GM23338 (cell line): ENCODE results near the gene CNPY3. TPM values are rescaled to one million over a fixed set of nuclear protein-coding genes. Genes with fewer than 3 reads are reported as not detected.

Experiments used
- ATAC-seq: fragments of 200-7000 bp; cut with Tn5 transposase; 3 replicates; pipeline ENCODE4 v1.9.1; 2020
- DNase-seq: peaks from one replicate; pipeline ENCODE4 v3.0.0-alpha.2; 2015; ENCODE audit warnings: low spot score
- H2AFZ ChIP-seq: fragments of 200-600 bp; sonication (generic); 2 replicates; pipeline ENCODE4 v1.8.0; 2016; ENCODE audit warnings: antibody characterized with exemption, mild to moderate bottlenecking, moderate library complexity
- H3F3A ChIP-seq: fragments of 200-600 bp; sonication (generic); replicated peaks from 2 replicates; pipeline ENCODE4 v1.8.0; 2017; ENCODE audit warnings: antibody characterized with exemption, mixed run types, low read depth
- H3K27ac ChIP-seq: fragments of 200-600 bp; sonication (generic); 2 replicates; pipeline ENCODE4 v1.6.1; 2016; ENCODE audit warnings: low read depth
- H3K27me3 ChIP-seq: fragments of 200-600 bp; sonication (generic); 2 replicates; pipeline ENCODE4 v1.8.0; 2016; ENCODE audit warnings: mild to moderate bottlenecking, mixed run types, moderate library complexity; ENCODE audit not compliant: insufficient read depth
- H3K36me3 ChIP-seq: fragments of 200-600 bp; sonication (generic); 2 replicates; pipeline ENCODE4 v1.8.0; 2016; ENCODE audit warnings: mild to moderate bottlenecking; ENCODE audit not compliant: insufficient read depth
- H3K4me1 ChIP-seq: fragments of 200-600 bp; sonication (generic); 2 replicates; pipeline ENCODE4 v1.8.0; 2016; ENCODE audit warnings: mild to moderate bottlenecking, moderate library complexity; ENCODE audit not compliant: insufficient read depth
- H3K4me2 ChIP-seq: fragments of 200-600 bp; sonication (generic); 2 replicates; pipeline ENCODE4 v1.7.1; 2017; ENCODE audit warnings: mixed run types
- H3K4me3 ChIP-seq: fragments of 200-600 bp; sonication (generic); 2 replicates; pipeline ENCODE4 v1.6.1; 2016; ENCODE audit warnings: mixed run types
- H3K79me2 ChIP-seq: fragments of 200-600 bp; sonication (generic); replicated peaks from 2 replicates; pipeline ENCODE4 v1.8.0; 2017; ENCODE audit warnings: mild to moderate bottlenecking; ENCODE audit not compliant: insufficient read depth
- H3K9me2 ChIP-seq: fragments of 200-600 bp; sonication (generic); 2 replicates; pipeline ENCODE4 v1.8.0; 2017; ENCODE audit not compliant: insufficient read depth
- H4K20me1 ChIP-seq: fragments of 200-600 bp; sonication (generic); replicated peaks from 2 replicates; pipeline ENCODE4 v1.8.0; 2017; ENCODE audit warnings: mild to moderate bottlenecking; ENCODE audit not compliant: insufficient read depth
- H3K27ac Mint-ChIP-seq: 2 replicates; pipeline ENCODE4 v1.8.0; 2020; ENCODE audit warnings: inconsistent platforms, mild to moderate bottlenecking, moderate library complexity, mixed read lengths
- H3K27me3 Mint-ChIP-seq: 3 replicates; pipeline ENCODE4 v1.8.0; 2022; ENCODE audit warnings: low read depth, mild to moderate bottlenecking, moderate library complexity, mixed read lengths, inconsistent platforms; ENCODE audit not compliant: insufficient read depth, poor library complexity
- H3K36me3 Mint-ChIP-seq: 3 replicates; pipeline ENCODE4 v1.8.0; 2021; ENCODE audit warnings: low read depth, mild to moderate bottlenecking, inconsistent platforms, moderate library complexity, mixed read lengths
- H3K4me1 Mint-ChIP-seq: 3 replicates; pipeline ENCODE4 v1.8.0; 2020; ENCODE audit warnings: mild to moderate bottlenecking, inconsistent platforms, mixed read lengths
- H3K4me3 Mint-ChIP-seq: 3 replicates; pipeline ENCODE4 v1.8.0; 2021; ENCODE audit warnings: moderate library complexity, mild to moderate bottlenecking, inconsistent platforms, mixed read lengths
- H3K9me3 Mint-ChIP-seq: 3 replicates; pipeline ENCODE4 v1.8.0; 2020; ENCODE audit warnings: moderate library complexity, mild to moderate bottlenecking, inconsistent platforms, mixed read lengths
- CREB1 ChIP-seq: fragments of 250-450 bp; sonication (Bioruptor Pico); IDR thresholded peaks from 2 replicates; pipeline ENCODE4 v1.5.0; 2020; ENCODE audit warnings: low read depth, mild to moderate bottlenecking, moderate library complexity
- JUNB ChIP-seq: IDR thresholded peaks from one replicate; pipeline ENCODE4 v1.6.1; 2016; ENCODE audit warnings: antibody characterized with exemption; ENCODE audit not compliant: unreplicated experiment
- NANOG ChIP-seq: IDR thresholded peaks from 2 replicates; pipeline ENCODE4 v1.6.1; 2016; ENCODE audit warnings: antibody characterized with exemption, borderline replicate concordance
- POLR2AphosphoS5 ChIP-seq: IDR thresholded peaks from 2 replicates; pipeline ENCODE4 v1.6.1; 2016; ENCODE audit warnings: antibody characterized with exemption, low read depth
- STAT1 ChIP-seq: IDR thresholded peaks from one replicate; pipeline ENCODE4 v1.6.1; 2016; ENCODE audit warnings: antibody characterized with exemption; ENCODE audit not compliant: unreplicated experiment
- ZNF331 ChIP-seq: fragments of 250-450 bp; sonication (Bioruptor Pico); IDR thresholded peaks from 2 replicates; pipeline ENCODE4 v1.5.0; 2020; ENCODE audit warnings: low read depth, mild to moderate bottlenecking, moderate library complexity
- polyA plus RNA-seq: library from polyadenylated mRNA; unstranded; fragments of >200 nt; fragmentation: Nextera tagmentation; extraction: Ambion mirVana; gene quantifications from 2 replicates; pipeline ENCODE4 v1.2.1, GENCODE V29; 2016
- total RNA-seq: library from RNA; depleted of rRNA; stranded (reverse); fragments of >200 nt; shearing (Covaris generic); gene quantifications from 2 replicates; pipeline ENCODE4 v1.2.3, GENCODE V29; 2014; rRNA removed
- TF ChIP-seq, protein P1 (sequence below): fragments of 250-450 bp; sonication (Bioruptor Pico); IDR thresholded peaks from 2 replicates; pipeline ENCODE4 v1.5.0; 2020; ENCODE audit warnings: mild to moderate bottlenecking, moderate library complexity
- TF ChIP-seq, protein P2 (sequence below): IDR thresholded peaks from one replicate; pipeline ENCODE4 v1.6.1; 2018; ENCODE audit warnings: antibody characterized with exemption; ENCODE audit not compliant: unreplicated experiment

The CNPY3 gene
- total and polyA plus RNA-seq, 2 experiments from 2014 or later = 67.0 to 74.5 TPM

GRCh38 chr6:42988486-42989020, 59.3 kb downstream of the CNPY3 start:
- Mint-ChIP-seq H3K9me3 (no peaks in the 10 kb centered on the region), H3K36me3 (peaks cover 19% of the 10 kb centered on the region; the same call in 2 of the 3 replicates), H3K27me3 (peaks cover 8% of the 10 kb centered on the region), H3K4me1 (peaks cover 18% of the 10 kb centered on the region), H3K27ac (no peak overlapping the region), H3K4me3 (no peak overlapping the region)
- Histone ChIP-seq H3F3A (0 out of 2 replicates have a peak, but pooled peaks cover 4% of the 10 kb centered on the region), H3K4me1 (peaks cover 9% of the 10 kb centered on the region; the same call in 1 of the 2 replicates), H3K4me3 (no peak overlapping the region), H4K20me1 (peaks cover 15% of the 10 kb centered on the region), H3K27ac (no peak overlapping the region), H3K9me2 (no peaks in the 10 kb centered on the region), H3K36me3 (0 out of 2 replicates have a peak, but pooled peaks cover 5% of the 10 kb centered on the region), H2AFZ (no peak overlapping the region), H3K27me3 (no peaks in the 10 kb centered on the region), H3K79me2 (peaks cover 17% of the 10 kb centered on the region), H3K4me2 (no peak overlapping the region)
- DNase-seq = peak; percentile 7
- no peak for ATAC-seq
- no peak for TF ChIP-seq STAT1
- no peak for TF ChIP-seq NANOG
- TF ChIP-seq ZNF331 (CRISPR knock-in tag) = no peak
- no peak for TF ChIP-seq JUNB
- TF ChIP-seq, protein P1, sequence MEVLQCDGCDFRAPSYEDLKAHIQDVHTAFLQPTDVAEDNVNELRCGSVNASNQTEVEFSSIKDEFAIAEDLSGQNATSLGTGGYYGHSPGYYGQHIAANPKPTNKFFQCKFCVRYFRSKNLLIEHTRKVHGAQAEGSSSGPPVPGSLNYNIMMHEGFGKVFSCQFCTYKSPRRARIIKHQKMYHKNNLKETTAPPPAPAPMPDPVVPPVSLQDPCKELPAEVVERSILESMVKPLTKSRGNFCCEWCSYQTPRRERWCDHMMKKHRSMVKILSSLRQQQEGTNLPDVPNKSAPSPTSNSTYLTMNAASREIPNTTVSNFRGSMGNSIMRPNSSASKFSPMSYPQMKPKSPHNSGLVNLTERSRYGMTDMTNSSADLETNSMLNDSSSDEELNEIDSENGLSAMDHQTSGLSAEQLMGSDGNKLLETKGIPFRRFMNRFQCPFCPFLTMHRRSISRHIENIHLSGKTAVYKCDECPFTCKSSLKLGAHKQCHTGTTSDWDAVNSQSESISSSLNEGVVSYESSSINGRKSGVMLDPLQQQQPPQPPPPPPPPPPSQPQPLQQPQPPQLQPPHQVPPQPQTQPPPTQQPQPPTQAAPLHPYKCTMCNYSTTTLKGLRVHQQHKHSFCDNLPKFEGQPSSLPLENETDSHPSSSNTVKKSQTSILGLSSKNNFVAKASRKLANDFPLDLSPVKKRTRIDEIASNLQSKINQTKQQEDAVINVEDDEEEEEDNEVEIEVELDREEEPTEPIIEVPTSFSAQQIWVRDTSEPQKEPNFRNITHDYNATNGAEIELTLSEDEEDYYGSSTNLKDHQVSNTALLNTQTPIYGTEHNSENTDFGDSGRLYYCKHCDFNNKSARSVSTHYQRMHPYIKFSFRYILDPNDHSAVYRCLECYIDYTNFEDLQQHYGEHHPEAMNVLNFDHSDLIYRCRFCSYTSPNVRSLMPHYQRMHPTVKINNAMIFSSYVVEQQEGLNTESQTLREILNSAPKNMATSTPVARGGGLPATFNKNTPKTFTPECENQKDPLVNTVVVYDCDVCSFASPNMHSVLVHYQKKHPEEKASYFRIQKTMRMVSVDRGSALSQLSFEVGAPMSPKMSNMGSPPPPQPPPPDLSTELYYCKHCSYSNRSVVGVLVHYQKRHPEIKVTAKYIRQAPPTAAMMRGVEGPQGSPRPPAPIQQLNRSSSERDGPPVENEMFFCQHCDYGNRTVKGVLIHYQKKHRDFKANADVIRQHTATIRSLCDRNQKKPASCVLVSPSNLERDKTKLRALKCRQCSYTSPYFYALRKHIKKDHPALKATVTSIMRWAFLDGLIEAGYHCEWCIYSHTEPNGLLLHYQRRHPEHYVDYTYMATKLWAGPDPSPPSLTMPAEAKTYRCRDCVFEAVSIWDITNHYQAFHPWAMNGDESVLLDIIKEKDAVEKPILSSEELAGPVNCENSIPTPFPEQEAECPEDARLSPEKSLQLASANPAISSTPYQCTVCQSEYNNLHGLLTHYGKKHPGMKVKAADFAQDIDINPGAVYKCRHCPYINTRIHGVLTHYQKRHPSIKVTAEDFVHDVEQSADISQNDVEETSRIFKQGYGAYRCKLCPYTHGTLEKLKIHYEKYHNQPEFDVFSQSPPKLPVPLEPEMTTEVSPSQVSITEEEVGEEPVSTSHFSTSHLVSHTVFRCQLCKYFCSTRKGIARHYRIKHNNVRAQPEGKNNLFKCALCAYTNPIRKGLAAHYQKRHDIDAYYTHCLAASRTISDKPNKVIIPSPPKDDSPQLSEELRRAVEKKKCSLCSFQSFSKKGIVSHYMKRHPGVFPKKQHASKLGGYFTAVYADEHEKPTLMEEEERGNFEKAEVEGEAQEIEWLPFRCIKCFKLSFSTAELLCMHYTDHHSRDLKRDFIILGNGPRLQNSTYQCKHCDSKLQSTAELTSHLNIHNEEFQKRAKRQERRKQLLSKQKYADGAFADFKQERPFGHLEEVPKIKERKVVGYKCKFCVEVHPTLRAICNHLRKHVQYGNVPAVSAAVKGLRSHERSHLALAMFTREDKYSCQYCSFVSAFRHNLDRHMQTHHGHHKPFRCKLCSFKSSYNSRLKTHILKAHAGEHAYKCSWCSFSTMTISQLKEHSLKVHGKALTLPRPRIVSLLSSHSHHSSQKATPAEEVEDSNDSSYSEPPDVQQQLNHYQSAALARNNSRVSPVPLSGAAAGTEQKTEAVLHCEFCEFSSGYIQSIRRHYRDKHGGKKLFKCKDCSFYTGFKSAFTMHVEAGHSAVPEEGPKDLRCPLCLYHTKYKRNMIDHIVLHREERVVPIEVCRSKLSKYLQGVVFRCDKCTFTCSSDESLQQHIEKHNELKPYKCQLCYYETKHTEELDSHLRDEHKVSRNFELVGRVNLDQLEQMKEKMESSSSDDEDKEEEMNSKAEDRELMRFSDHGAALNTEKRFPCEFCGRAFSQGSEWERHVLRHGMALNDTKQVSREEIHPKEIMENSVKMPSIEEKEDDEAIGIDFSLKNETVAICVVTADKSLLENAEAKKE (CRISPR knock-in tag) = no peak
- no peak for TF ChIP-seq POLR2AphosphoS5
- TF ChIP-seq CREB1 = no peak
- TF ChIP-seq, protein P2, sequence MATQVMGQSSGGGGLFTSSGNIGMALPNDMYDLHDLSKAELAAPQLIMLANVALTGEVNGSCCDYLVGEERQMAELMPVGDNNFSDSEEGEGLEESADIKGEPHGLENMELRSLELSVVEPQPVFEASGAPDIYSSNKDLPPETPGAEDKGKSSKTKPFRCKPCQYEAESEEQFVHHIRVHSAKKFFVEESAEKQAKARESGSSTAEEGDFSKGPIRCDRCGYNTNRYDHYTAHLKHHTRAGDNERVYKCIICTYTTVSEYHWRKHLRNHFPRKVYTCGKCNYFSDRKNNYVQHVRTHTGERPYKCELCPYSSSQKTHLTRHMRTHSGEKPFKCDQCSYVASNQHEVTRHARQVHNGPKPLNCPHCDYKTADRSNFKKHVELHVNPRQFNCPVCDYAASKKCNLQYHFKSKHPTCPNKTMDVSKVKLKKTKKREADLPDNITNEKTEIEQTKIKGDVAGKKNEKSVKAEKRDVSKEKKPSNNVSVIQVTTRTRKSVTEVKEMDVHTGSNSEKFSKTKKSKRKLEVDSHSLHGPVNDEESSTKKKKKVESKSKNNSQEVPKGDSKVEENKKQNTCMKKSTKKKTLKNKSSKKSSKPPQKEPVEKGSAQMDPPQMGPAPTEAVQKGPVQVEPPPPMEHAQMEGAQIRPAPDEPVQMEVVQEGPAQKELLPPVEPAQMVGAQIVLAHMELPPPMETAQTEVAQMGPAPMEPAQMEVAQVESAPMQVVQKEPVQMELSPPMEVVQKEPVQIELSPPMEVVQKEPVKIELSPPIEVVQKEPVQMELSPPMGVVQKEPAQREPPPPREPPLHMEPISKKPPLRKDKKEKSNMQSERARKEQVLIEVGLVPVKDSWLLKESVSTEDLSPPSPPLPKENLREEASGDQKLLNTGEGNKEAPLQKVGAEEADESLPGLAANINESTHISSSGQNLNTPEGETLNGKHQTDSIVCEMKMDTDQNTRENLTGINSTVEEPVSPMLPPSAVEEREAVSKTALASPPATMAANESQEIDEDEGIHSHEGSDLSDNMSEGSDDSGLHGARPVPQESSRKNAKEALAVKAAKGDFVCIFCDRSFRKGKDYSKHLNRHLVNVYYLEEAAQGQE = no peak

Other genes starting within 250 kb of the CNPY3 start
- 0.52 and 0.89 TPM in 2 replicates for gene PRPH2, start 206.9 kb upstream of the CNPY3 start, total RNA-seq
- gene PRPH2, start 206.9 kb upstream of the CNPY3 start, polyA plus RNA-seq = 0.21 and 0.50 TPM in 2 replicates
- 45.0 and 59.5 TPM in 2 replicates for gene TBCC, start 183.4 kb upstream of the CNPY3 start, total RNA-seq
- gene TBCC, start 183.4 kb upstream of the CNPY3 start, polyA plus RNA-seq = 45.3 and 48.3 TPM in 2 replicates
- 11.0 and 11.7 TPM in 2 replicates for gene BICRAL, start 147.4 kb upstream of the CNPY3 start, total RNA-seq
- 3.4 and 3.6 TPM in 2 replicates for gene BICRAL, start 147.4 kb upstream of the CNPY3 start, polyA plus RNA-seq
- 109 and 124 TPM in 2 replicates for gene RPL7L1, start 49.9 kb upstream of the CNPY3 start, total RNA-seq
- 82.1 and 86.9 TPM in 2 replicates for gene RPL7L1, start 49.9 kb upstream of the CNPY3 start, polyA plus RNA-seq
- not detected in 2 replicates for gene PTCRA, start 13.4 kb upstream of the CNPY3 start, total RNA-seq
- 0.30 TPM in 1 of 2 replicates, not detected in the other for gene PTCRA, start 13.4 kb upstream of the CNPY3 start, polyA plus RNA-seq
- gene GNMT, start 31.3 kb downstream of the CNPY3 start, total RNA-seq = not detected in 2 replicates
- 0.52 and 2.5 TPM in 2 replicates for gene GNMT, start 31.3 kb downstream of the CNPY3 start, polyA plus RNA-seq
- 24.8 and 25.1 TPM in 2 replicates for gene PEX6, start 49.7 kb downstream of the CNPY3 start, total RNA-seq
- 5.2 and 6.5 TPM in 2 replicates for gene PEX6, start 49.7 kb downstream of the CNPY3 start, polyA plus RNA-seq
- gene PPP2R5D, start 55.1 kb downstream of the CNPY3 start, total RNA-seq = 49.9 and 55.3 TPM in 2 replicates
- gene PPP2R5D, start 55.1 kb downstream of the CNPY3 start, polyA plus RNA-seq = 16.5 and 20.0 TPM in 2 replicates
- 65.6 and 70.5 TPM in 2 replicates for gene MEA1, start 84.5 kb downstream of the CNPY3 start, total RNA-seq
- 205 and 215 TPM in 2 replicates for gene MEA1, start 84.5 kb downstream of the CNPY3 start, polyA plus RNA-seq
- gene KLHDC3, start 84.8 kb downstream of the CNPY3 start, total RNA-seq = 182 and 184 TPM in 2 replicates
- gene KLHDC3, start 84.8 kb downstream of the CNPY3 start, polyA plus RNA-seq = 86.2 and 88.2 TPM in 2 replicates
- 98.6 and 106 TPM in 2 replicates for gene RRP36, start 92.1 kb downstream of the CNPY3 start, total RNA-seq
- gene RRP36, start 92.1 kb downstream of the CNPY3 start, polyA plus RNA-seq = 63.8 and 64.7 TPM in 2 replicates
- 9.7 and 13.2 TPM in 2 replicates for gene CUL7, start 124.4 kb downstream of the CNPY3 start, total RNA-seq
- gene CUL7, start 124.4 kb downstream of the CNPY3 start, polyA plus RNA-seq = 2.8 and 3.4 TPM in 2 replicates
- gene MRPL2, start 130.0 kb downstream of the CNPY3 start, total RNA-seq = 32.3 and 40.4 TPM in 2 replicates
- 127 and 128 TPM in 2 replicates for gene MRPL2, start 130.0 kb downstream of the CNPY3 start, polyA plus RNA-seq
- gene KLC4, start 130.2 kb downstream of the CNPY3 start, total RNA-seq = 17.4 and 22.4 TPM in 2 replicates
- gene KLC4, start 130.2 kb downstream of the CNPY3 start, polyA plus RNA-seq = 14.9 and 16.6 TPM in 2 replicates
- 121 and 147 TPM in 2 replicates for gene PTK7, start 146.8 kb downstream of the CNPY3 start, total RNA-seq
- gene PTK7, start 146.8 kb downstream of the CNPY3 start, polyA plus RNA-seq = 46.1 and 52.2 TPM in 2 replicates
- gene SRF, start 241.8 kb downstream of the CNPY3 start, total RNA-seq = 49.7 and 54.9 TPM in 2 replicates
- gene SRF, start 241.8 kb downstream of the CNPY3 start, polyA plus RNA-seq = 9.9 and 13.4 TPM in 2 replicates